Ovary (tissue), 3 donors: ENCODE measurements around the gene FAM234A.

ENCODE experiments used
- CTCF ChIP-seq, 3 donors: fragments of 450-650 bp in 2 of 3; fragments of 200-600 bp in 1 of 3; IDR thresholded peaks; one replicate each; pipeline versions ENCODE4 v1.5.1 to v1.8.0; 2016 to 2022; ENCODE audit warnings: antibody characterized with exemption in 3 of 3, mild to moderate bottlenecking in 1 of 3
- EP300 ChIP-seq: sonication (generic); formaldehyde crosslinking; IDR thresholded peaks from one replicate; pipeline ENCODE4 v1.6.1; 2017; ENCODE audit warnings: antibody characterized with exemption
- donor health status: DM: no; HTN: no; CAD: no.

DNA sequence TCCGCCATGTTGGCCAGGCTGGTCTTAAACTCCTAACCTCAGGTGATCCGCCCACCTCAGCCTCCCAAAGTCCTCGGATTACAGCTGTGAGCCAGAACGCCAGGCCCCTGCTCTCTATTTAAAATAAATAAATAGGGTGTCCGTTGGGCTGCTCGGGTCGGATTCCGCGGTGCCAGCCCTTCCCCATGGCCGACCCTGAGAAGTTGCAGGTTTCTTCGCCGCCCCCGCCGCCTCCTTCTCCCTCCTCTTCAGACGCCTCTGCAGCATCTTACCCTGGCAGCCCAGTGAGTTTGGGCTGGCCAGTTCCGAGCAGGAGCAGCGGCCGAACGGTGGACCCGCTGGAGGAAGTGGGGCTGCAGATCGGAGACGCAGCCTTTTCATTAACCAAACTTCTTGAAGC lies 3.7 kb upstream of the FAM234A start:
- no peak for TF ChIP-seq CTCF (IDR thresholded peaks at IDR 0.05)
- no peak for TF ChIP-seq EP300
